HG02981 (cell line): Measurements from ENCODE around the gene ISM1.
A peak's percentile ranks its signal among the peaks of the same experiment; 100 is the strongest.

Experiments
- ATAC-seq: cut with Tn5 transposase; IDR thresholded peaks from one replicate; pipeline ENCODE4 v1.9.1; 2021; ENCODE audit warnings: mild to moderate bottlenecking, moderate library complexity; ENCODE audit not compliant: unreplicated experiment

Gene ISM1

DNA sequence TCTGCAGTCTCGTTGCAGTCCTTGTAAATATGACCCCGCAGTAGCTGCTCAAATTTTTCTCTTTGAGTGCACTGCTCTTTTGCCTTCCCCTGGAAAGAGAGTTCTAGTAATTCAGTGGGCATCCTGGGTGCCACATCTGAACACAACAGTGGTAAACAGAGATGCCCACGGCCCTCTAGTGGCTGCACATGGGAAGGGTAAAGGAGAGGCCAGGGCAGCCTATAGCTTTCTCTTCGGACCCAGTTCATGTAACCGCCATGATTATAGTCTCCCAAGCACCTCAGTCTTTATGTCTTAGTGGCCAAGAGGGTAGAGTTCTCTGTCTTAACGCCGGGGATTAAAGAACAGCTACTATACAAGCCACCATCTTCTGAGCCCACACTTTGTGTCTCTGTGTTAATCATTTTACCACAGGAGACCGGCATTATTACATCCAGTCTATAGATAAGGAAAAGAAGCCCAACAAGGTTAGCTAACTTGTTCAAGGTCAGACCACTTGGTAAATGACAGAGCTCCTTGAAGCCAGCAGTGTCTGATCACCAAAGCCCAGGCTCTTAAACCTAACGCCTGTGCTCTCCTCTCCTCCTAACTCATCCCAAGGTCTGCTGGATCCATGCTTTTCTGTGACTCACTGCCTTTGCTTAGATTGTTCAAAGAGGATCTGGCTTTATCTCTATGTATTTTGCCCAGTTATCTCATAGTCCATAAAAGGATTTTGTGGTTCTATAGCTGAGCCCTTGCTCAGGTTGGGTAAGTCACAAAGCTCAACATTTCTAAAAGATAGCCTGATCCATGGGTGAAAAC lies 81.8 kb downstream of the ISM1 start:
- peak; percentile 80 for ATAC-seq

DNA sequence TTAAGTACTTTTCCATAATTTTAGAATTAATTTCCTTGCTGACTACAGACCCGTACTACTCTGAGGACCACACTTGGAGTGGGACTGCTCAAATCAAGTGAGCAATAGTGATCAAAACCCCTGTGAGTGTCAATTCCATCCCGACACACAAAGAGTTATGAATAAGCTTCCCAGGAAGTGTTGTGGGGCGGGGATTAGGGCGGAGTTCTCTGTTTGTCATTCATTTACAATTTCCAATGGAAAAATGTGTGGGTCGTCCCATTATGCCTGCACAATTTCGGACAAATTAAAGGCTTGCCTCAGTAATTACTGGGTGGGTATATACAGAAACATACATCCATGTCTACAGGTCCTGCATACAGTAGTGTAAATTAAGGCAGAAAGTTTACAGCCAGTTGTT lies 84.2 kb downstream of the ISM1 start:
- ATAC-seq, result no peak

- ATAC-seq, result no peak
These were observed 86.6 kb downstream of the ISM1 start for GRCh38 chr20:13307562-13308163.

DNA sequence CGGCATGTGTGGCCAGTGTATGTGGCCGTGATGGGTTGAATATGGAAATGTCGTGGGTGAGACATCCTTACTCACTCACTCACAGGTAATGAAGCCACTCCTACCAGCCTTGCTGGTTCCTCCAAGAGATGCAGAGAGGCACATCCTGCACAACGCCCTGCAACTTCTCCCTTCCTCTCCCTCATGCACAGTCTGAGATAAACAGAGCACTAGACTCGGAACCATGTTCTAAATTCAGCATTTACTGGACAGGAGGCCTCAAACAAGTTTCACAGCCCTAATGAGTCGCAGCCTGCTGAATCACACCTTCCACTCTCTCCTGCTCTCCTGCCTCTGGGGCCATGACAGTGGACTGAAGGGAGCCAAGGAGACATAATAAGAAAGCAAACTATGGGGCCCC lies 91.2 kb downstream of the ISM1 start:
- ATAC-seq, result no peak

GRCh38 chr20:13313201-13313600 lies 92.1 kb downstream of the ISM1 start:
- ATAC-seq, result no peak

- no peak for ATAC-seq
These were observed 96.4 kb downstream of the ISM1 start for GRCh38 chr20:13317439-13317838.

- no peak for ATAC-seq
These were observed 97.9 kb downstream of the ISM1 start for GRCh38 chr20:13318871-13319521.

DNA sequence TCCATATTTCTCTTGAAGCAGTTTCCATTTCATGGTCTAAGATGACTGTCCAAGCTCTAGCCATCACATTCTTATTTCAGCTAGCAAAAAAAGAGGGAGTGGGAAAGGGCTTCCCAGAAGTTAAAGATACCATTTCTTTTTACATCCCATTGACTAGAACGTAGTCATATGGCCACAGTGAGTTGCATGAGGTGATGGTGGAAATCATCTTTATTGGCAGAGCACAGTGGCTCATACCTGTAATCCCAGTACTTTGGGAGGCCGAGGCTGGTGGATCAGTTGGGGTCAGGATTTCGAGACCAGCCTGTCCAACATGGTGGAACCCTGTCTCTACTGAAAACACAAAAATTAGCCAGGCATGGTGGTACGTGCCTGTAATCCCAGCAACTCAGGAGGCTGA lies 99.6 kb downstream of the ISM1 start:
- ATAC-seq, result no peak

GRCh38 chr20:13321416-13321815 lies 100.3 kb downstream of the ISM1 start:
- no peak for ATAC-seq

- no peak for ATAC-seq
These were observed 101.1 kb downstream of the ISM1 start for GRCh38 chr20:13322198-13322597.

DNA sequence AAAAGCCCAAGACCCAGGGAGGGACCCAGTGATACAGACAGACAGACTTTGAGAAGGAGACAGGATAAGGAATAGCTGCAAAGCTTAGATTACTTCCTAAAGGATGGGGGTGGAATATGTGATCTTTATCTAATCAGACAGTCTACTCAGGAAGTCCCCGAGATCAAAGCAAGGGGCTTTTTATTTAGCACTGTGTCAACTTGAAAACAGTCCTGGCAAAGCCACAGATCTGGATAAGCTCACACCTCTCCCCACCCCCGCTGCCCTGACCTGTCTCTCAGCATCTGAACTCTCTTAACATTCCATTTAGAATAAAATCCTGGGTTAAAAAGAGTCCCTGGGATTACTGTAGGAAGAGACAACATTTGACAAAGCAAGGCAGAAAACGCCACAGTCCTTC lies 101.5 kb downstream of the ISM1 start:
- ATAC-seq, result no peak

- ATAC-seq, result no peak
These were observed 104.0 kb downstream of the ISM1 start for GRCh38 chr20:13325033-13325432.

DNA sequence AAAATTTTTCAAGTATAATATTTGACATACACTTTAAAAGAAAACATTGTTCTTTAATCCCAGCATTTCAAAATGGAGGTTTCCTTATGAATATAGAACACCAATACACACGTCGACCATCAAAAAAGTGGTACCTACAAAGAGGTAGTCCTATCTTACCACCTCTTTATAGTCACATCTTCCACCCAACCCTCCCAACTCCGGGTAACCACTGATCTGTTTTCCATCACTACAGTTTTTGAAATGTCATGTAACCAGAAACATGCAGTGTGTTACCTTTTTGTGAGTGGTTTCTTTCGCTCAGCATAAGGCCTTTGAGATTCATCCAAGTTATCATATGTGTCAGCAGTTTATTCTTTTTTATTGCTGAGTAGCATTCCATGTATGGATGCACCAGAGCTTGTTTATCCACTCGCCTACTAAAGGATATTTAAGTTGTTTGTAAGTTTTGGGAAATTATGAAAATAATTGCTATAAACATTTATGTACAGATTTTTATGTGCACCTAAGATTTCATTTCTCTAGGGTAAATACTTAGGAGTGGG lies 104.8 kb downstream of the ISM1 start:
- ATAC-seq, result no peak

DNA sequence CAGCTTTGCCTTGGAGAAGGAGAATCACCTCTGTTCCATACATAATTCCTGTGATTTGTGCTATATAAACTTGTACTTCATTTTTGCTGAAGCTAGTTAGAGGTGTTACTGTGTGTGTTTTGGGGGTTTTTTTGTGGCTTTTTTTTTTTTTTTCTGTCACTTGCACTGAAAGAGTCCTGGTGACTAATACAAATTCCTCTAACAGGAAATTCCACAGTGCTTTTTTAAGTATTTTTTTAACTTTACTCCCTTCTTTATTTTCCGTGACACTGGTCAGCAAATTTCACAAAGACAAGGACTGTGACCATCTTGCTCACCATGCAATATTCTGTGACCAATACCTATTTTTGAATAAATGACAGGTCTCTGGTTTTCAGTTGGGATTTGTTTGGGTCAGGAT lies 110.5 kb downstream of the ISM1 start:
- no peak for ATAC-seq

DNA sequence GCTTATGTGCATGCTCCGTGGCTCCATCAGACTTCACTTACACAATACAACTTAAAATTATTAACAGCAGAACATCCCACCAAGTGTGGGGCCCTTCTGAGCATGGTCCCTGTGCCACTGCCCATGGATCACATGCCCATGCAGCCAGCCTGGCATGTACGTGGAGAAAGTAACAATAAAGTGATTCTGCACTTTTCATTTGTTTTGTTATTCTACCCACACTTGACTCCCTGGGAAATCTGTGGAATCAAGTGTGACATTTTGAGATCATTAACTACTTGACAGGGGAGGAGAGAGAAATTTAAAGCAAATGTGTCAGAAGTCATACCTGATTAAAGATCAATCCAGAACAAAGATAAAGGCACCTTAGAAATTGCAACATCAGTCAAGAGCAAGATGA lies 112.0 kb downstream of the ISM1 start:
- ATAC-seq, result no peak

- ATAC-seq, result no peak
These were observed 112.7 kb downstream of the ISM1 start for GRCh38 chr20:13333793-13334192.

GRCh38 chr20:13336308-13337089 lies 115.4 kb downstream of the ISM1 start:
- ATAC-seq, result peak; percentile 58

DNA sequence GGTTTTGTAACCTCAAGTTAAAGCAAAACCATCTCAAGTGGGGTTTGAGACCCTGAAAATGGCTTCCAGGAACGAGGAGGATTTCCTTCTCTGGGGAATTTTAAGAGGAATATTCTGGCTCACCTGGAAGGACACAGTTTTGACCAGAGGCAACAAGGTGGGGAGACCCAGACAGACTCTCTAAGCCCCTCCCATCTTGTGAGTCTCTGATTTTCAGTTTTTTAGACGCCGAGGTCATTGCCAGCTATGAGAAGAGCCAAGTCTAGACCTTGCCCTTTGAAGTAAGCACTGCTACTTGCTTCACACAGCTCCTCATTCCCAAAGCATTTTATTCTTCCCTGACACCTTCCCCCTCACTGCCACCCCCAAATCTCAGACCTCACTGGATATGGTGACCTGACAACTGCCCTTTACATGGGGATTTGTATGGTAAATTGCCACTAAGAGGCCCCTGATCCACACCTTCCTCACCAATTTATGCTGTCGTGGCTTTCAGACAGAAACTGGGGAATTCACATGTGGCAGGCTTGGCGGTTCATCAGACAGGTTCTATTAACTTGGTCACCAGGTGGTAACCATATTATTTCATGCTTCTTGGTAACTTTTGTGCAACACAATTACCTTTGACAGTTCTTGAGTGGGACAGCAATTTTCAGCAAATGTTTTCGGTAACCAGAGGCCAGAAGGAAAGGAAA lies 116.2 kb downstream of the ISM1 start:
- no peak for ATAC-seq

DNA sequence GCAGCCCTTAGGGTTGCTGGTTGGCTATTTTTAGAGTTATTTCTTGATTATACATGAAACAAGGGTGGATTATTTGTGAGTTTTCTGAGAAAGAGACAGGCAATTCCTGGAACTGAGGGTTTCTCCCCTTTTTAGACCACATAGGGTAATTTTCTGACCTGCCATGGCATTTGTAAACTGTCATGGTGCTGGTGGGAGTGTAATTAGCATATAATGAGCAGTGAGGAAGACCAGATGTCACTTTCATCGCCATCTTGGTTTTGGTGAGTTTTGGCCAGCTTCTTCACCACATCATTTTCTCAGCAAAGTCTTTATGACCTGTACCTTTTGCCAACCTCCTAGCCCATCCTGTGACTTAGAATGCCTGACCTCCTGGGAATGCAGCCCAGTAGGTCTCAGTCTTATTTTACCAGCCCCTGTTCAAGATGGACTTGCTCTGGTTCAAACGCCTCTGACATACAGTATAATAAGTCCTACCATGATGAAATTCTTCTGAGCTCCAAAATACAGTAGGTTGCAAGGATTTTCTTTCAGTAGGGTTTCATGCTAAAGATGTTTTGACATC lies 117.1 kb downstream of the ISM1 start:
- no peak for ATAC-seq

DNA sequence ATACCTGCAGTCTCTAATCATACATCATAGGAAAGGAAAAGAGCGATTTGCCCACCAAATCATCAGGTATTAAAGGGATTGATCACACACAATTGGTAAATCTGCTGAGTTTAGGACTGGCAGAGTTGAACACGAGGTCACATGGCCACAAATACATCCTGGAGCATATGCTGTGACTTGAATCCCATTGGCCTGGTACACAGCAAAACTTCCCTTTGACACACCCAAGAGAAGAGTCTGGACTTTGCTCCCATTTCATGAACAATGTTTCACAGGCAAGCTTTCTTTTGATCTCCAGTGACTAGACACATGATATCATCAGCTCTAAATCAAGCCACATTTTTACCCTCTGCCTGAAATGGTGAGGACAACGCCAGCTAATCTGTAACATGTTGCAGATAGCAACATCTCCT lies 117.9 kb downstream of the ISM1 start:
- no peak for ATAC-seq
